Effector memory CD4-positive, alpha-beta T cell (primary cell): ENCODE results near the gene SMIM35.

Experiments used
- DNase-seq, 3 donors: peaks; one replicate each; pipeline ENCODE4 v3.0.0-alpha.2; 2020
- H3K27ac ChIP-seq: 2 replicates; pipeline ENCODE4 v1.7.0; 2013; ENCODE audit warnings: mild to moderate bottlenecking, low read length, moderate library complexity; ENCODE audit not compliant: insufficient read depth, poor library complexity, severe bottlenecking
- H3K27me3 ChIP-seq: replicated peaks from 2 replicates; pipeline ENCODE4 v1.7.0; 2013; ENCODE audit warnings: mild to moderate bottlenecking, low read length; ENCODE audit not compliant: insufficient read depth, control insufficient read depth, poor library complexity, severe bottlenecking
- H3K36me3 ChIP-seq: 2 replicates; pipeline ENCODE4 v1.7.0; 2013; ENCODE audit warnings: mild to moderate bottlenecking, low read length, moderate library complexity; ENCODE audit not compliant: control insufficient read depth, insufficient read depth
- H3K4me1 ChIP-seq: 2 replicates; pipeline ENCODE4 v1.7.0; 2013; ENCODE audit warnings: low read length, mild to moderate bottlenecking; ENCODE audit not compliant: control insufficient read depth, insufficient read depth, poor library complexity, severe bottlenecking
- H3K4me3 ChIP-seq: 2 replicates; pipeline ENCODE4 v1.7.0; 2013; ENCODE audit warnings: low read length, low read depth, mild to moderate bottlenecking; ENCODE audit not compliant: insufficient read depth, poor library complexity, severe bottlenecking
- H3K9me3 ChIP-seq: 2 replicates; pipeline ENCODE4 v1.7.0; 2013; ENCODE audit warnings: mild to moderate bottlenecking, low read length, moderate library complexity; ENCODE audit not compliant: control insufficient read depth

The SMIM35 gene

DNA sequence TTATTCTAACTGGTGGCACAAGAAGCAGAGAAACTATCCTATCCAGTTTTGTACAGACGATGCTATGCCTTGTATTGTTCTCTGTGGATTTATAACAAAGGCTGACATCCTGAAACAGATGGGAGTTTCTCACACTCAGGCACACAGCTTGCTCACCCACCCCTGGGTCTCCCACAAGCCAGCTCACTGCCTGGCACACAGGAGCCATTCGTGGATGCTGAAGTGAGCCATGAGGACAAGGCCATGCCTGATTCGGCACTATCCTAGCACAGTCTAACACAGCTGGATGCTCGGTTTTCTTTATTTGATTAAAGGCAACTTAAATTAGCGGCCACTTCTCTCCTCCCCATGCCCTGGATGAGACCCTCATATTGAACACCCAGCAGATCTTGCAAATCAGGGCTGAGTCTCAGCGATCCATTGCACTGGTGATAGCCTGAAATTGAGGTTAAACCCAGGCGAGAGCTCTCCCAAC lies 35.6 kb downstream of the SMIM35 start:
- Histone ChIP-seq H3K27me3 (no peaks in the 10 kb centered on the region), H3K4me3 (no peak overlapping the region), H3K4me1 (peaks cover 67% of the 10 kb centered on the region), H3K9me3 (no peaks in the 10 kb centered on the region), H3K27ac (peak overlapping the region; percentile 74), H3K36me3 (no peaks in the 10 kb centered on the region)
- DNase-seq: no peak

DNA sequence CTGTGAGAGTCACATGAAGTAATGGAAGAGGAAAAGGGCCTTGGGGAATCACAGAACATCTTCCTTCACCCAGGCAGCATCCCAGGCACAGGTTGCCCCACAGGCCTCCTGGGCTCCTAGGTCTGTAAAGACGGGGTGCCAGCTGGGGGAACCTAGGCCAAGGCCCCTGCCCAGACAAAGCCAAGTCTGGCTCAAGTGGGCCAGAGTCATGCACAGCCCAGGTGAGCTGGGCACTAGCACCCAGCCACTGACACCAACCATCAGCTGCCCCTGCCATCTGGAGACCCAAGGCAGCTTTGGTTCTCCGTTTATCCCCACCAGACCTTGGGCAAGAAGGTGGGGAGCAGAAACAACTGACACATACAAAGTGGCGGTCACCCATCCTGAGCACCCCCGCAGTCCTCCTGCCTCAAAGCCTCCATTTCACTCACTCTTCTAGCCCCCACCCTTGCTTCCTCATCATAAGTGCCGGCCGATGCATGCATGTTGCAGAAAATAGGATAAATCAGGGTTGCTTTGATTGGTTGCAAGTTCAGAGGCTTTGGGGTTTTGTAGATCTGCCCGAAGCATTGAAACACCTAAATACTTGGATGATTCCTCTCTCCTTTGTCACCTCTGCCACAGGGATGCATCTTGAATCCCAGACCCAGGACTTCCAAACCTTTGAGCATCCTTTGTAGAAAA lies 36.4 kb downstream of the SMIM35 start:
- Histone ChIP-seq H3K4me1 (peaks cover 75% of the 10 kb centered on the region), H3K4me3 (no peak overlapping the region), H3K27ac (peak overlapping the region; percentile 74), H3K36me3 (no peaks in the 10 kb centered on the region), H3K27me3 (no peaks in the 10 kb centered on the region), H3K9me3 (no peaks in the 10 kb centered on the region)
- DNase-seq: no peak

DNA sequence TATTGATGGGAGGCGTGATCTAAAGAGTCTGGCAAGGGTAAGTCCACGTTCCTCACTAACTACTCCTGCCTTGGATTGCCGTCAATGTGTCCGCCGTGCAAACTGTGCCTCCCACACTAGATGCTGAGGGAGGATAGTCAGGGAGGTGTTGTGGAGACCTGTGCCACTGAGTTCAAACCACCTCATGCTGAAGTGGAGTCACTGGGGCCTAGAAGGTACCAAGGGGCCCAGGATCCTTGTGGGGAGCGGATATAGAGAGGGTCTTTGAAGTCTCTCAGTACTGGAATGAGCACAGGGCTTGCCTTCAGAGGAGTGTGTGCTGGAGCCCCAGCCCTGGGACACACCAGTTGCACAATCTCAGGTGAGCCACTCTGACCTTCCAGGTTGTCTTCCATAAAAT lies 37.0 kb downstream of the SMIM35 start:
- Histone ChIP-seq H3K36me3 (no peaks in the 10 kb centered on the region), H3K4me1 (peaks cover 81% of the 10 kb centered on the region), H3K9me3 (no peaks in the 10 kb centered on the region), H3K27ac (peak overlapping the region; percentile 74), H3K4me3 (no peak overlapping the region), H3K27me3 (no peaks in the 10 kb centered on the region)
- no peak for DNase-seq

DNA sequence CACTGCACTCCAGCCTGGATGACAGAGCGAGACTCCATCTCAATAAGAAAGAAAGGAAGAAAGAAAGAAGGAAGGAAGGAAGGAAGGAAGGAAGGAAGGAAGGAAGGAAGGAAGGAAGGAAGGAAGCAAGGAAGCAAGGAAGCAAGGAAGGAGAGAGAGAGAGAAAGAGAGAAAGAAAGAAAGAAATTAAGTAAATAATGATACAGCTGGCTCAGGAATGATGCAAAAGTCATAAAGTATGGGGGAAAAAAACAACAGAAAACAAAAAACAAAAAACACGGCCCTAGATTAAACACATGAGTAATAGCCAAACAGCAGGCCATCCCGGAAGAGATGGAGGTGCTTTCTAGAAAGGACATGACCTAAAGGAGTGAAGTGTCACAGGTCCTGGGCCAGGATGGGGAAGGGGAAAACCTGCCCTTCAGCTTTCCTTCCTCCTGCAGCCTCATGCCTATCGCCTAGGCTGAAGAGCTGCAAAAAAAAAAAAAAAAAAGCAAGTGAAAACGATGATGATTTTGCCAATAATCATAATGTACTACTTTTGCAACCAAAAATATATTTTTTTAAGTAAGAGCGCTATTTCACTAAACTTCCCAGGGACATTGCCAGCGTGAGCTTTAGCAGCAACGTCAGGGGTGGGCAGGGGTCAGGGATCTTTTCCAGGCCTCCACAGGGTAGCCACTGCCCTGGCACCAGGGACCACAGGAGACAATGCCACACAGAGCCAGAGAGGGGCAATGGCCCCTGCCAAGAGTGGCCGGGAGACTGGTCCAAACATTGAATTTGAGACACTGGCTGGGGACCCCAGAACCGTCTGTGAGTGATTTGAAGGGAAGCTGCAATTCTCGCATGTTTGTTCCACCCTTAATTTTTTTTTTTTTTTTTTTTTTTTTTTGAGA lies 38.0 kb downstream of the SMIM35 start:
- no peaks in the 10 kb centered on the region for H3K9me3 ChIP-seq
- no peak for DNase-seq
- peaks cover 90% of the 10 kb centered on the region for H3K4me1 ChIP-seq
- peak overlapping the region; percentile 94 for H3K27ac ChIP-seq
- no peak overlapping the region for H3K4me3 ChIP-seq
- no peaks in the 10 kb centered on the region for H3K36me3 ChIP-seq
- H3K27me3 ChIP-seq: no peaks in the 10 kb centered on the region

DNA sequence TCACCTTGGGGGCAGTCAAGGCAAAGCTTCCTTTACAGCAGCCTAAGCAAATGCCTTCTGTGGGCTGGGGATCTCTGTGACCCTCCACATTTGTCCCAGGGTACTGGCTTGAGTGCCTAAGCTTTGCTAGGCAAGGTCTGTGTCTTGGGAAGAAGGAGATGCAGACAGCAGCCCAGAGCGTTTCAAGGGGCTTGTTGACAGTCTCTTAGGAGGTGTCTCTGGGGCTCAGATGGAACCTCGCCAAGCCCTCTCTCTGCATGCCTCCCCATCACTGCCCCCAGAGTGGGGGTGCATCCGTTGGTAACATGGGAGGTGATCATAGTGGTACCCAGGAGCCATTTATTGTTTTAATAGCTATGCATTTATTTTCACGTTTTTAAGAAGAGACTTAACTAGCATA lies 39.0 kb downstream of the SMIM35 start:
- Histone ChIP-seq H3K36me3 (no peaks in the 10 kb centered on the region), H3K27ac (peak overlapping the region; percentile 94), H3K27me3 (no peaks in the 10 kb centered on the region), H3K4me1 (peaks cover 86% of the 10 kb centered on the region), H3K9me3 (no peaks in the 10 kb centered on the region), H3K4me3 (no peak overlapping the region)
- DNase-seq: no peak

DNA sequence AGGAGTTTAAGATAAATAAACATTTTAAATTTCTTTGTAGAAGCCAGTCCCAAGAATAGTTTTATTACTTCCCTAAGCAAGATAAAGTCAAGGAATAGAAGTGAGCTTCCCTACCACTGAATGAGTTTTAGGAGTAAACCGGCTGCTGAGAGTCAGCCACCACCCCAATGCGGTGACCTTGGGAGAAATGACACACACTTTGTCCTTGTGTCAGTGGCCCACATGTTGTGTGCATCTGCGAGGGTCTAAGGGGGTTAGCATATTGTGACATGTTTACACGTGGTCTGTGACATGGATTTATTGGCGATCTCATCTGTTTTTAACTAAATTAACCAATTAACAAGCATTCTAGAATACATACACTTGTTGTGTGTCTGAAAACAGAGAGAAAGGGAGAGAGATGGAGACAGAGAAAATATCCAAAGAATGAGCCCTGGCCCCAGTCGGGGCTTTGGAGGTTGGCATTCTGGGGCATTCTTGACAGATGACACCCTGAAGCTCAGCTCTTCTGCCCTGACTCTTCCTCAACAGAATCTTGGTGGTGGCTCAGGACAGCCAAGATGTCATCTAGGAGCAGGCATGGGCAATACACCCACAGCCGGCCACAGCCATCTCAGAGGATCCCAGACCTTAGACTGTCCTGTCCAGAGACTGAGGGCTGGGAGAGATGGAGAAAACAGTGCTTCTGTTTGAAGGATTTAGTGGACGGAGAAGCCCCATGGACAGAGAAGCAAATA lies 39.6 kb downstream of the SMIM35 start:
- Histone ChIP-seq H3K27me3 (no peaks in the 10 kb centered on the region), H3K4me1 (peaks cover 81% of the 10 kb centered on the region), H3K36me3 (no peaks in the 10 kb centered on the region), H3K9me3 (no peaks in the 10 kb centered on the region), H3K4me3 (no peak overlapping the region), H3K27ac (peak overlapping the region; percentile 94)
- DNase-seq: no peak

DNA sequence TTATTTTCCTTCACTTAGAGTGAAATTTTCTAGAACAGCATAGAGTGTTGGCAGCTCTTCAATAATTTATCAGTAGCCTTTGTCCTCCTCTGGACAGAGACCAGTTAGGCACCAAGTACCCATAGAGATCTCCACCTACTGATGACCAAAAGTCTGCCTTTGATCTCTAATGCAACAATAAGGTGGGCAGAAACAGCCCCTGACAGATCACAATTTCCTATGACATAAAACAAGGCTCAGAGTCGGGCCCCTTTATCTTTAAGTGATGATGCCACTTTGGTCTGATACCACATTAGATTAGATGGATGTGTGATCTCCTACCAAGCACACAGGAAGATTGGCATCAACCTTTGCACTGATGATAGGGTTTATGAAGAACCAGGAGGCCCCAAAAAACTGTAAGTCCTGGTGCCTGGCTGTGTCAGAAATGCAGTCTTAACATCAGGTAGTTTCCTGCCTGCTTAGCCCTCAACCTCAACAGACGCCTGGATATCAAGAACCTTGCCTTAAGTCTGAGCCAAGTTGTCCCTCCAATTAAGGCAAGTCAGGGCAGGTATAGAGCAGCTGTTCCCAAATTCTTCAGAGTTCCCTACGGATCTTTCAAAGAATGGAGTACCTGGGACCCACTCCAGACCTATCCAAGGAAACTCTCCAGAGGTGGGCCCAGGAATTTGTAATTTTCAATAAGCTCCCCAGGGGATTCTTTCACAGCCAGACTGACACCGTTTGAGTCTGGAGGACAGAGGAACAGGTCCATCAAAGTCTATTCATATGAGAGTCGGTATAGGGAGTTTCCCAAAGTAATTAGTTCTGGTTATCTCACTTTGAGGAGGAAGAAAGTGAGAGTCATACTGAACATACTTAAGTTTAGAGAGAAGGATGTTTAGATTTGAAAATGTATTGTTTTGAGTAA lies 40.5 kb downstream of the SMIM35 start:
- Histone ChIP-seq H3K4me3 (no peak overlapping the region), H3K27me3 (no peaks in the 10 kb centered on the region), H3K36me3 (no peaks in the 10 kb centered on the region), H3K4me1 (peaks cover 83% of the 10 kb centered on the region), H3K27ac (peak overlapping the region; percentile 94), H3K9me3 (no peaks in the 10 kb centered on the region)
- peak; percentile 23 to 56 (median 31) for DNase-seq

DNA sequence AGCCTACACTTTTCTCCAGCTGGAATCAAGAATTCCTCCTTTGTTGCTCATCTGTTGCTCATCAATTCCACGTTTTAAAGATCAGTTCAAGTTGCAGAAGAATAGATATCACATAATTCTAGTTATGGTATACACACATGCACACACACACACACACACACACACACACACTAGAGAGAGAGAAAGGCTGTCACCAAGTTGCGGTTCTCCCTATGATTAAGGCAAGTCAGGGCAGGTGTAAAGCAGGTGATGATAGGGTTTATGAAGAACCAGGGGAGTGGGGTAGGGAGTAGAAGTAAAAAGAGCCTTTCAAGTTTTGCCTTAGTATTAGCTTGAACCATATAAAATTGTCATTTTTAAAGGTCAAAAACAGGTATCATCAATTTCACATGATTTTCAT lies 41.6 kb downstream of the SMIM35 start:
- Histone ChIP-seq H3K4me3 (no peak overlapping the region), H3K4me1 (peaks cover 75% of the 10 kb centered on the region), H3K9me3 (no peaks in the 10 kb centered on the region), H3K27ac (peak overlapping the region; percentile 94), H3K27me3 (no peaks in the 10 kb centered on the region), H3K36me3 (no peaks in the 10 kb centered on the region)
- DNase-seq: no peak

DNA sequence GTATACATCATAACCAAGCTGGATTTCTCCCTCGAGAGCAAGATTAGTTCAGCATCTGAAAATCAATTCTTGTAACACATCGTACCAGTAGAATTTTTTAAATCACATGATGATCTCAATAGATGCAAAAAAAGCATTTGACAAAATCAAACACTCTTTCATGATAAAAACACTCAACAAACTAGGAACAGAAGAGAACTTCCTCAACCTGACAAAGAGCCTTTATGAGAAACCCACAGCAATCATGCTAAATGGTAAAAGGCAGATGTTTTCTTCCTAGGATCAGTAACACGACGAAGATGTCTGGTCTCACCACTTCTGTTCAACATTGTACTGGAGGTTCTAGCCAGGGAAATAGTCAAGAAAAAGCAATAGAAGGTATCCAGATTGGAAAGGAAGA lies 44.0 kb downstream of the SMIM35 start:
- Histone ChIP-seq H3K27ac (peak overlapping the region; percentile 51), H3K4me3 (no peak overlapping the region), H3K27me3 (no peaks in the 10 kb centered on the region), H3K36me3 (no peaks in the 10 kb centered on the region), H3K9me3 (no peaks in the 10 kb centered on the region), H3K4me1 (peaks cover 56% of the 10 kb centered on the region)
- DNase-seq: no peak
